ENCODE data around the gene PLCL1.

DNA sequence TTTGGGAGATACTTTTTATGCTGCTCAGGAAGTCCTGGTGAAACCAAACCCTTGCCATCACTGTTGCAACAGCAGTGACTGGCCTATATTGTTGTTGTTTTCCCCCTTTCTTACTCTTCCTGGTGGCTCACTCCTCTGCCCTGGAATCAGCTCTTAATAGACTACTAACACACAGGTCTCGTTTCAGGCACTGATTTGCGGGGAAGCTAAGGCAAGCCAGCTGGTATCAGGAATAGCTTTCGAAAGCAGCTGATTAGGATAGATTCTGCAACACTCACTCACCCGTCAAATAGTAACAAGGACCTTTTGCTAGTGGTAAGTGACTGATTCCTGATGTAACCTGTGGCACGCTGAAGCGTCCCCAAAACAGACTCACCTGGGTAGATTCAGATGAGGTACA, 360.4 kb downstream of the PLCL1 start:
- TF ChIP-seq, protein P1, sequence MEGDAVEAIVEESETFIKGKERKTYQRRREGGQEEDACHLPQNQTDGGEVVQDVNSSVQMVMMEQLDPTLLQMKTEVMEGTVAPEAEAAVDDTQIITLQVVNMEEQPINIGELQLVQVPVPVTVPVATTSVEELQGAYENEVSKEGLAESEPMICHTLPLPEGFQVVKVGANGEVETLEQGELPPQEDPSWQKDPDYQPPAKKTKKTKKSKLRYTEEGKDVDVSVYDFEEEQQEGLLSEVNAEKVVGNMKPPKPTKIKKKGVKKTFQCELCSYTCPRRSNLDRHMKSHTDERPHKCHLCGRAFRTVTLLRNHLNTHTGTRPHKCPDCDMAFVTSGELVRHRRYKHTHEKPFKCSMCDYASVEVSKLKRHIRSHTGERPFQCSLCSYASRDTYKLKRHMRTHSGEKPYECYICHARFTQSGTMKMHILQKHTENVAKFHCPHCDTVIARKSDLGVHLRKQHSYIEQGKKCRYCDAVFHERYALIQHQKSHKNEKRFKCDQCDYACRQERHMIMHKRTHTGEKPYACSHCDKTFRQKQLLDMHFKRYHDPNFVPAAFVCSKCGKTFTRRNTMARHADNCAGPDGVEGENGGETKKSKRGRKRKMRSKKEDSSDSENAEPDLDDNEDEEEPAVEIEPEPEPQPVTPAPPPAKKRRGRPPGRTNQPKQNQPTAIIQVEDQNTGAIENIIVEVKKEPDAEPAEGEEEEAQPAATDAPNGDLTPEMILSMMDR (IDR thresholded peaks at IDR 0.05) = no peak
- TF ChIP-seq POLR2AphosphoS5 (IDR thresholded peaks at IDR 0.05) = no peak

Measured in breast epithelium (tissue), 3 donors.